Measurements from ENCODE around the gene GNS.

DNA sequence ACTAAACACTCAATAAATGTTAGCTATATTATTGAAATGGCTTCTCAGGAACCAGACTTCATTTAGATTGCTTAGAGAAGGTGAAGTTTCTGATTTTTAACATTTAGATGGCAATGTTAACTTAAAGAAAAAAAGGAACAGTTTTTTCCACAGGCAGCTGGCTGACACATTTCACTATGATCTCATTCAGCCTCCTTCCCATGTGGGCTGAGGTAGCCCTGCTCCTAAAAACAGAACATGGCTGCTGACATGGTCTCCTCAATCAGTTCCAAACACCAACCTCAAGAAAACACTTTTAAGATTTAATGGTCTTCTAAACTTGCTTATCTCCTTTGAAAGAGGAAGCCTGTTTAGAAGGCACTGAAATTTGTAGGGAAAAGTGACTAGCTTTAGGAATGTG is 23.8 kb downstream of the GNS start:
- TF ChIP-seq POLR2A (IDR thresholded peaks at IDR 0.05; ENCODE audit: low read length) (no peak), PHF8 (IDR thresholded peaks at IDR 0.05; ENCODE audit: borderline replicate concordance, low read depth) (no peak), CEBPB (IDR thresholded peaks at IDR 0.05) (no peak), MAZ (IDR thresholded peaks at IDR 0.05; ENCODE audit: borderline replicate concordance, low read depth, low read length) (no peak), MYC (IDR thresholded peaks at IDR 0.05; ENCODE audit: borderline replicate concordance, low read length) (no peak), ESRRA (IDR thresholded peaks at IDR 0.05; ENCODE audit: borderline replicate concordance, low read length) (no peak)
- TF ChIP-seq, protein P1, sequence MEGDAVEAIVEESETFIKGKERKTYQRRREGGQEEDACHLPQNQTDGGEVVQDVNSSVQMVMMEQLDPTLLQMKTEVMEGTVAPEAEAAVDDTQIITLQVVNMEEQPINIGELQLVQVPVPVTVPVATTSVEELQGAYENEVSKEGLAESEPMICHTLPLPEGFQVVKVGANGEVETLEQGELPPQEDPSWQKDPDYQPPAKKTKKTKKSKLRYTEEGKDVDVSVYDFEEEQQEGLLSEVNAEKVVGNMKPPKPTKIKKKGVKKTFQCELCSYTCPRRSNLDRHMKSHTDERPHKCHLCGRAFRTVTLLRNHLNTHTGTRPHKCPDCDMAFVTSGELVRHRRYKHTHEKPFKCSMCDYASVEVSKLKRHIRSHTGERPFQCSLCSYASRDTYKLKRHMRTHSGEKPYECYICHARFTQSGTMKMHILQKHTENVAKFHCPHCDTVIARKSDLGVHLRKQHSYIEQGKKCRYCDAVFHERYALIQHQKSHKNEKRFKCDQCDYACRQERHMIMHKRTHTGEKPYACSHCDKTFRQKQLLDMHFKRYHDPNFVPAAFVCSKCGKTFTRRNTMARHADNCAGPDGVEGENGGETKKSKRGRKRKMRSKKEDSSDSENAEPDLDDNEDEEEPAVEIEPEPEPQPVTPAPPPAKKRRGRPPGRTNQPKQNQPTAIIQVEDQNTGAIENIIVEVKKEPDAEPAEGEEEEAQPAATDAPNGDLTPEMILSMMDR (IDR thresholded peaks at IDR 0.05), result no peak
- TF ChIP-seq, protein P2, sequence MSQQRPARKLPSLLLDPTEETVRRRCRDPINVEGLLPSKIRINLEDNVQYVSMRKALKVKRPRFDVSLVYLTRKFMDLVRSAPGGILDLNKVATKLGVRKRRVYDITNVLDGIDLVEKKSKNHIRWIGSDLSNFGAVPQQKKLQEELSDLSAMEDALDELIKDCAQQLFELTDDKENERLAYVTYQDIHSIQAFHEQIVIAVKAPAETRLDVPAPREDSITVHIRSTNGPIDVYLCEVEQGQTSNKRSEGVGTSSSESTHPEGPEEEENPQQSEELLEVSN (IDR thresholded peaks at IDR 0.05; ENCODE audit: borderline replicate concordance, low read depth), result no peak
- TF ChIP-seq, protein P3, sequence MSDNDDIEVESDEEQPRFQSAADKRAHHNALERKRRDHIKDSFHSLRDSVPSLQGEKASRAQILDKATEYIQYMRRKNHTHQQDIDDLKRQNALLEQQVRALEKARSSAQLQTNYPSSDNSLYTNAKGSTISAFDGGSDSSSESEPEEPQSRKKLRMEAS (IDR thresholded peaks at IDR 0.05), result no peak

Measured in A549 (cell line).